HCT116 (cell line): Measurements from ENCODE around the gene NDUFA7. TPM values are rescaled to one million over a fixed set of nuclear protein-coding genes. Genes with fewer than 3 reads are reported as not detected.

Source experiments
- ATAC-seq: fragments of 200-7000 bp; cut with Tn5 transposase; 2 replicates; pipeline ENCODE4 v1.9.1; 2020; ENCODE audit warnings: mild to moderate bottlenecking, moderate library complexity
- BruUV-seq: library from RNA; stranded (reverse); fragments of 400-500 nt; replicated peaks from 2 replicates; lab custom pipeline; 2021; lab: Mats Ljungman, UMichigan
- CTCF ChIA-PET: fragments of 300-600 bp; sonication (Branson Sonifier 250); formaldehyde crosslinking; loops from one replicate; lab custom pipeline; 2021; ENCODE audit warnings: antibody characterized with exemption; lab: Charles Lee
- POLR2A ChIA-PET: fragments of 300-600, 350-600 bp; sonication (Branson Sonifier 250); formaldehyde crosslinking; loops from one replicate; lab custom pipeline; 2021; ENCODE audit warnings: antibody characterized with exemption; lab: Charles Lee
- RAD21 ChIA-PET, 2 experiments: fragments of 300-600 bp; sonication (Branson Sonifier 250); formaldehyde crosslinking; loops; one replicate each; lab custom pipeline; 2023; ENCODE audit warnings: low total read pairs in 2 of 2; ENCODE audit not compliant: uncharacterized antibody in 2 of 2, unreplicated experiment in 2 of 2, low non-redundant PET in 1 of 2; lab: Charles Lee
- DNase-seq: peaks from one replicate; pipeline ENCODE4 v3.0.0-alpha.2; 2010; ENCODE audit warnings: low read depth, low spot score
- H2AFZ ChIP-seq: fragments of 200-600 bp; shearing (Covaris generic), sonication (generic); 2 replicates; pipeline ENCODE4 v1.6.1; 2017; ENCODE audit warnings: low read depth, mixed run types, mixed read lengths, antibody characterized with exemption, low read length; ENCODE audit not compliant: poor library complexity, severe bottlenecking
- H3K27ac ChIP-seq: 2 replicates; pipeline ENCODE4 v1.5.1; 2012; ENCODE audit warnings: low read depth, low read length
- H3K27me3 ChIP-seq: fragments of 200-600 bp; sonication (generic); 2 replicates; pipeline ENCODE4 v1.6.1; 2016; ENCODE audit warnings: mixed run types, low read length, mixed read lengths; ENCODE audit not compliant: insufficient read depth
- H3K36me3 ChIP-seq, 2 experiments: fragments of 200-500 bp in 1 of 2; fragments of 200-600 bp in 1 of 2; sonication (Bioruptor generic) in 1 of 2; sonication (generic) in 1 of 2; 2 replicates each; pipeline versions ENCODE4 v1.5.1 to v1.6.1; 2014 to 2016; ENCODE audit warnings: low read length in 2 of 2, inconsistent platforms in 1 of 2, mixed read lengths in 1 of 2, mixed run types in 1 of 2; ENCODE audit not compliant: insufficient read depth in 2 of 2, control insufficient read depth in 1 of 2
- H3K4me1 ChIP-seq, 2 experiments: fragments of 200-600 bp in 1 of 2; sonication (generic) in 1 of 2; 2 replicates each; pipeline versions ENCODE4 v1.5.1 to v1.6.1; 2012 to 2017; ENCODE audit warnings: low read length in 2 of 2, inconsistent platforms in 1 of 2, mild to moderate bottlenecking in 1 of 2, mixed read lengths in 1 of 2, mixed run types in 1 of 2, moderate library complexity in 1 of 2; ENCODE audit not compliant: insufficient read depth in 2 of 2, control insufficient read depth in 1 of 2
- H3K4me2 ChIP-seq: fragments of 200-600 bp; sonication (generic); 2 replicates; pipeline ENCODE4 v1.6.1; 2017; ENCODE audit warnings: mixed run types, low read length, mixed read lengths
- H3K4me3 ChIP-seq, 2 experiments: fragments of 200-600 bp in 1 of 2; sonication (generic) in 1 of 2; replicated peaks in 1 of 2; 2 replicates each; pipeline ENCODE4 v1.5.1; 2011 to 2016; ENCODE audit warnings: low read length in 2 of 2, control low read depth in 1 of 2, low read depth in 1 of 2, mild to moderate bottlenecking in 1 of 2, mixed read lengths in 1 of 2, mixed run types in 1 of 2
- H3K79me2 ChIP-seq: fragments of 200-600 bp; sonication (generic); 2 replicates; pipeline ENCODE4 v1.6.1; 2017; ENCODE audit warnings: mild to moderate bottlenecking, mixed run types, low read length, moderate library complexity, mixed read lengths; ENCODE audit not compliant: insufficient read depth
- H3K9ac ChIP-seq: fragments of 200-600 bp; sonication (generic); 2 replicates; pipeline ENCODE4 v1.6.1; 2016; ENCODE audit warnings: low read length, mixed read lengths
- H3K9me2 ChIP-seq: fragments of 200-600 bp; sonication (generic), shearing (Covaris generic); 2 replicates; pipeline ENCODE4 v1.6.1; 2017; ENCODE audit warnings: mixed run types, mild to moderate bottlenecking, moderate library complexity; ENCODE audit not compliant: insufficient read depth
- H3K9me3 ChIP-seq, 2 experiments: fragments of 200-500 bp in 1 of 2; fragments of 200-600 bp in 1 of 2; sonication (Bioruptor generic) in 1 of 2; sonication (generic) in 1 of 2; 2 replicates each; pipeline ENCODE4 v1.6.1; 2014 to 2017; ENCODE audit warnings: low read length in 2 of 2, mixed read lengths in 2 of 2, inconsistent platforms in 1 of 2, low read depth in 1 of 2, mild to moderate bottlenecking in 1 of 2, mixed run types in 1 of 2, moderate library complexity in 1 of 2; ENCODE audit not compliant: control insufficient read depth in 1 of 2, insufficient read depth in 1 of 2
- H4K20me1 ChIP-seq: fragments of 200-600 bp; sonication (generic), shearing (Covaris generic); 2 replicates; pipeline ENCODE4 v1.6.1; 2017; ENCODE audit warnings: mixed run types, mild to moderate bottlenecking, moderate library complexity; ENCODE audit not compliant: insufficient read depth
- CBX3 ChIP-seq: IDR thresholded peaks from 2 replicates; pipeline ENCODE4 v1.6.1; 2012; ENCODE audit warnings: low read depth
- CEBPB ChIP-seq: IDR thresholded peaks from 2 replicates; pipeline ENCODE4 v1.6.1; 2012; ENCODE audit warnings: low read depth
- EGR1 ChIP-seq: IDR thresholded peaks from 2 replicates; pipeline ENCODE4 v1.6.1; 2012; ENCODE audit warnings: low read depth
- FOSL1 ChIP-seq: IDR thresholded peaks from 2 replicates; pipeline ENCODE4 v1.6.1; 2012; ENCODE audit warnings: low read depth
- JUND ChIP-seq: IDR thresholded peaks from 2 replicates; pipeline ENCODE4 v1.6.1; 2012
- POLR2A ChIP-seq: IDR thresholded peaks from 2 replicates; pipeline ENCODE4 v1.7.0; 2011; ENCODE audit warnings: borderline replicate concordance; ENCODE audit not compliant: insufficient read depth, insufficient read length; ENCODE audit errors: extremely low read depth
- POLR2AphosphoS5 ChIP-seq: IDR thresholded peaks from 2 replicates; pipeline ENCODE4 v1.6.1; 2011; ENCODE audit warnings: mild to moderate bottlenecking, low read depth, low read length, moderate library complexity
- RAD21 ChIP-seq: IDR thresholded peaks from 2 replicates; pipeline ENCODE4 v1.6.1; 2012; ENCODE audit warnings: low read depth, mild to moderate bottlenecking
- SIN3A ChIP-seq: IDR thresholded peaks from 2 replicates; pipeline ENCODE4 v1.6.1; 2012; ENCODE audit warnings: low read depth
- SP1 ChIP-seq: IDR thresholded peaks from 2 replicates; pipeline ENCODE4 v1.6.1; 2012; ENCODE audit warnings: low read depth
- TCF7L2 ChIP-seq: IDR thresholded peaks from 2 replicates; pipeline ENCODE4 v1.7.0; 2011; ENCODE audit warnings: borderline replicate concordance, inconsistent platforms; ENCODE audit not compliant: insufficient read depth, insufficient read length; ENCODE audit errors: extremely low read depth
- YY1 ChIP-seq: IDR thresholded peaks from 2 replicates; pipeline ENCODE4 v1.6.1; 2011; ENCODE audit warnings: low read length, low read depth, moderate library complexity, mild to moderate bottlenecking; ENCODE audit not compliant: insufficient replicate concordance; ENCODE audit errors: extremely low read depth
- ZFX ChIP-seq: fragments of 450-650 bp; IDR thresholded peaks from 2 replicates; pipeline ENCODE4 v1.6.1; 2017
- intact Hi-C: fragments of 100-400 bp; cut with micrococcal nuclease; formaldehyde crosslinking; loops from 2 replicates; pipeline ENCODE4 v1.10.0; 2022
- total RNA-seq: library from RNA; stranded (reverse); gene quantifications from one replicate; pipeline ENCODE4 v1.2.1, GENCODE V29; 2021; ENCODE audit not compliant: unreplicated experiment
- TF ChIP-seq, protein P1 (sequence below): IDR thresholded peaks from 2 replicates; pipeline ENCODE4 v1.6.1; 2012
- TF ChIP-seq, protein P2 (sequence below), 3 experiments: fragments of 200-600 bp in 1 of 3; sonication (generic) in 1 of 3; IDR thresholded peaks in 2 of 3; conservative IDR thresholded peaks in 1 of 3; 2 replicates each; pipeline ENCODE4 v1.5.1; 2012 to 2017; ENCODE audit warnings: low read depth in 2 of 3, low read length in 2 of 3, antibody characterized with exemption in 1 of 3, borderline replicate concordance in 1 of 3, control low read depth in 1 of 3, mild to moderate bottlenecking in 1 of 3, mixed read lengths in 1 of 3, mixed run types in 1 of 3, moderate library complexity in 1 of 3; ENCODE audit not compliant: insufficient read depth in 1 of 3

NDUFA7 gene
- total RNA-seq, 1 experiment from 2014 or later, result 86.9 TPM

DNA sequence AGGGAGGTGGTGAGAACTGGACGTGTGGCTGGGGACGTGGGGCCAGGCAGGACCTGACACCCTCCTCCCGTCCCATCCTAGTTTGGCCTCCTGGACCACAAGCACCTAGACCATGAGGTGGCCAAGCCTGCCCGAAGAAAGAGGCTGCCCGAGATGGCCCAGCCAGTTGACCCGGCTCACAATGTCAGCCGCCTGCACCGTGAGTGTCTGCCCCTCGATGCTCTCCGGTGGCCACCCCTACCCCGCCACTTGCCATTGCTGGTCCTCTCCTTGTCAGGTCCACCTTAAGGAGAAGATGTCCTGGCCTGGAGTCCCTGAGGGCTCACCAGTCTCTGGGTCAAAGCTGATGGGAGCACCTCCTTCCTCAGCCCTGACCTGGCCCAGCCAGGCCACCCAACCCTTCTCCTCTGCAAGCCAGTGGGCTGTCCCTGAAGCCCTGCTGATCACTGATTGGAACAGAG is 45.0 kb upstream of the NDUFA7 start:
- DNase-seq (no peak), ATAC-seq (no peak)
- POLR2A ChIA-PET, result interaction anchor here (0.7 to 2.1 kb wide), 2 partner anchors 11 to 24 kb away, joined by 3 to 8 read pairs; no protein-coding TSS in a partner anchor
- H3K27ac ChIP-seq, result no peak overlapping the region
- H4K20me1 ChIP-seq, result no peaks in the 10 kb centered on the region
- no peak for TF ChIP-seq RAD21
- TF ChIP-seq, protein P1, sequence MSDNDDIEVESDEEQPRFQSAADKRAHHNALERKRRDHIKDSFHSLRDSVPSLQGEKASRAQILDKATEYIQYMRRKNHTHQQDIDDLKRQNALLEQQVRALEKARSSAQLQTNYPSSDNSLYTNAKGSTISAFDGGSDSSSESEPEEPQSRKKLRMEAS, result no peak
- no peaks in the 10 kb centered on the region for H3K9me3 ChIP-seq
- no TSS peak for BruUV-seq
- CTCF ChIA-PET, result no interaction called here
- H2AFZ ChIP-seq, result no peak overlapping the region
- H3K27me3 ChIP-seq, result no peaks in the 10 kb centered on the region
- RAD21 ChIA-PET, result no interaction called here
- H3K4me2 ChIP-seq, result peak overlapping the region; percentile 100; the same call in 1 of the 2 replicates
- H3K36me3 ChIP-seq, result no peaks in the 10 kb centered on the region; a peak in 1 of 4 replicates
- H3K9ac ChIP-seq, result no peak overlapping the region
- intact Hi-C loops, result no loop called here
- no peaks in the 10 kb centered on the region for H3K79me2 ChIP-seq
- H3K9me2 ChIP-seq, result no peaks in the 10 kb centered on the region
- H3K4me1 ChIP-seq, result peaks cover 39 to 65% of the 10 kb centered on the region in 2 experiments
- H3K4me3 ChIP-seq, result no peak overlapping the region; a peak in 1 of 4 replicates

DNA sequence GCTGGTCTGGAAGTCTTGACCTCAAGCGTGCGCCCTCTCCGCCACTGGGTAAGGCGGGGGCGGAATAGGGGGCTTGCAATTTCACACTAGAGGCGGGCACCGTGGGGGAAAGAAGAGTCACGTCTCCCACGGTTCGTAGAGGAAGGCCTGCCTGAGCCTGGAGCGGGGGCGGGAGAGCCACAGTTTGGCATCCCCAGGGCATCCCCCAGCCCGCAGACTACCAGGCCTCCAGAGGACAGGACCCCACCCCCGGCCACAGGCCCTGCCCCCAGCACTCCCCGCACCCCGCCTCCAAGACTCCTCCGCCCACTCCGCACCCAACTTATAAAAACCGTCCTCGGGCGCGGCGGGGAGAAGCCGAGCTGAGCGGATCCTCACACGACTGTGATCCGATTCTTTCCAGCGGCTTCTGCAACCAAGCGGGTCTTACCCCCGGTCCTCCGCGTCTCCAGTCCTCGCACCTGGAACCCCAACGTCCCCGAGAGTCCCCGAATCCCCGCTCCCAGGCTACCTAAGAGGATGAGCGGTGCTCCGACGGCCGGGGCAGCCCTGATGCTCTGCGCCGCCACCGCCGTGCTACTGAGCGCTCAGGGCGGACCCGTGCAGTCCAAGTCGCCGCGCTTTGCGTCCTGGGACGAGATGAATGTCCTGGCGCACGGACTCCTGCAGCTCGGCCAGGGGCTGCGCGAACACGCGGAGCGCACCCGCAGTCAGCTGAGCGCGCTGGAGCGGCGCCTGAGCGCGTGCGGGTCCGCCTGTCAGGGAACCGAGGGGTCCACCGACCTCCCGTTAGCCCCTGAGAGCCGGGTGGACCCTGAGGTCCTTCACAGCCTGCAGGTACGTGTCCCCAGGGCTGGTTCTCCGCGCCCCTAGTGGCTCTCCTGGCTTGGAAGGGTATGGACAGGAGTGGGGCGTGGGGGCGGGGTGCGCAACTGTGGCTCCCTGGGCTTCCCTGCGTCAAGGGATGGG is 42.9 kb upstream of the NDUFA7 start, which contains the start of gene ANGPTL4:
TSS of gene ANGPTL4 (plus strand) at position 353 of the 969 bp plus-strand sequence. CDS start at position 520, 167 bp downstream.
- CTCF ChIA-PET, result interaction anchor here (0.5 to 3.3 kb wide), 2 partner anchors 10 to 217 kb away, joined by 4 to 20 read pairs; no protein-coding TSS in a partner anchor
- H3K4me1 ChIP-seq, result peaks cover 54 to 84% of the 10 kb centered on the region in 2 experiments
- peak; percentile 67 for ATAC-seq

More for the DNA sequence above, 42.9 kb upstream of the NDUFA7 start, which contains the start of gene ANGPTL4:
- intact Hi-C loops, result no loop called here
- H3K9me3 ChIP-seq, result no peaks in the 10 kb centered on the region
- H3K4me3 ChIP-seq, result peak within 1 kb of the TSS; percentile 68 to 83
- no peaks in the 10 kb centered on the region for H3K9me2 ChIP-seq
- BruUV-seq, result TSS peak; percentile 76
- no peak within 1 kb of the TSS for H2AFZ ChIP-seq
- RAD21 ChIA-PET, result no interaction called here
- H3K79me2 ChIP-seq, result no peaks in the 10 kb centered on the region
- POLR2A ChIA-PET, result interaction anchor here (0.6 to 2.3 kb wide), 12 partner anchors 9 to 220 kb away, joined by 3 to 20 read pairs (median 4); partner anchors contain the start of genes HNRNPM, RAB11B and ZNF414
- H4K20me1 ChIP-seq, result no peaks in the 10 kb centered on the region
- TF ChIP-seq, protein P2, sequence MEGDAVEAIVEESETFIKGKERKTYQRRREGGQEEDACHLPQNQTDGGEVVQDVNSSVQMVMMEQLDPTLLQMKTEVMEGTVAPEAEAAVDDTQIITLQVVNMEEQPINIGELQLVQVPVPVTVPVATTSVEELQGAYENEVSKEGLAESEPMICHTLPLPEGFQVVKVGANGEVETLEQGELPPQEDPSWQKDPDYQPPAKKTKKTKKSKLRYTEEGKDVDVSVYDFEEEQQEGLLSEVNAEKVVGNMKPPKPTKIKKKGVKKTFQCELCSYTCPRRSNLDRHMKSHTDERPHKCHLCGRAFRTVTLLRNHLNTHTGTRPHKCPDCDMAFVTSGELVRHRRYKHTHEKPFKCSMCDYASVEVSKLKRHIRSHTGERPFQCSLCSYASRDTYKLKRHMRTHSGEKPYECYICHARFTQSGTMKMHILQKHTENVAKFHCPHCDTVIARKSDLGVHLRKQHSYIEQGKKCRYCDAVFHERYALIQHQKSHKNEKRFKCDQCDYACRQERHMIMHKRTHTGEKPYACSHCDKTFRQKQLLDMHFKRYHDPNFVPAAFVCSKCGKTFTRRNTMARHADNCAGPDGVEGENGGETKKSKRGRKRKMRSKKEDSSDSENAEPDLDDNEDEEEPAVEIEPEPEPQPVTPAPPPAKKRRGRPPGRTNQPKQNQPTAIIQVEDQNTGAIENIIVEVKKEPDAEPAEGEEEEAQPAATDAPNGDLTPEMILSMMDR (IDR thresholded peaks at IDR 0.05 in 2 of 3, conservative IDR thresholded peaks at IDR 0.05 in 1 of 3; ENCODE audit: borderline replicate concordance in 1 of 3, insufficient read depth in 1 of 3, low read depth in 2 of 3, low read length in 2 of 3), result peak in 2 of 3 experiments; percentile 30 to 38; a peak in 2 of 6 replicates
- peak; percentile 87 for TF ChIP-seq SIN3A
- TF ChIP-seq CBX3, result no peak
- TF ChIP-seq POLR2A, result peak; percentile 92
- TF ChIP-seq FOSL1, result no peak
- TF ChIP-seq SP1, result peak; percentile 19; the same call in 1 of the 2 replicates
- TF ChIP-seq ZFX, result no peak
- TF ChIP-seq CEBPB, result no peak
- TF ChIP-seq, protein P1, result peak; percentile 33; the same call in 1 of the 2 replicates
- TF ChIP-seq POLR2AphosphoS5, result peak; percentile 99
- TF ChIP-seq JUND, result no peak
- peak; percentile 4 for TF ChIP-seq TCF7L2
- TF ChIP-seq EGR1, result peak; percentile 91
- TF ChIP-seq YY1, result no peak
- TF ChIP-seq, all 23 proteins: peak for 8
- H3K9ac ChIP-seq, result peak within 1 kb of the TSS; percentile 72
- DNase-seq, result peak; percentile 63
- H3K4me2 ChIP-seq, result peak within 1 kb of the TSS; percentile 100
- H3K27me3 ChIP-seq, result no peaks in the 10 kb centered on the region
- H3K36me3 ChIP-seq, result no peaks in the 10 kb centered on the region; a peak in 1 of 4 replicates
- H3K27ac ChIP-seq, result peak within 1 kb of the TSS; percentile 90
